Pancreas (tissue), 10 donors: ENCODE data around the gene GREB1L. TPM values are rescaled to one million over a fixed set of nuclear protein-coding genes. Genes with fewer than 3 reads are reported as not detected.

Source experiments
- ATAC-seq, 4 donors: fragments of 200-7000 bp; cut with Tn5 transposase; one replicate each; pipeline versions ENCODE4 v1.8.0 to v1.9.1; 2020; ENCODE audit warnings: mild to moderate bottlenecking in 4 of 4, moderate library complexity in 4 of 4
- DNase-seq, 6 donors: peaks; one replicate each; pipeline ENCODE4 v3.0.0-alpha.2; 2020
- FAIRE-seq: peaks from 2 replicates; lab custom pipeline; 2012; peaks lifted over from hg19 to GRCh38; lab: Jason Lieb, UNC
- H3K27ac ChIP-seq, 4 donors: fragments of 200-600 bp; sonication (generic); 1 replicate in 3 of 4; 2 replicates in 1 of 4; pipeline versions ENCODE4 v1.5.0 to v1.8.0; 2020
- H3K27me3 ChIP-seq, 4 donors: fragments of 200-600 bp; one replicate each; pipeline ENCODE4 v1.8.0; 2021
- H3K36me3 ChIP-seq, 3 donors: fragments of 200-600 bp; sonication (generic) in 1 of 3; one replicate each; pipeline versions ENCODE4 v1.5.0 to v1.8.0; 2020 to 2021
- H3K4me1 ChIP-seq, 3 donors: fragments of 200-600 bp; one replicate each; pipeline ENCODE4 v1.8.0; 2021
- H3K4me3 ChIP-seq, 4 donors: fragments of 200-600 bp; sonication (generic) in 2 of 4; one replicate each; pipeline versions ENCODE4 v1.5.0 to v1.8.0; 2020 to 2021
- H3K9me3 ChIP-seq, 4 donors: fragments of 200-600 bp; one replicate each; pipeline ENCODE4 v1.8.0; 2021
- CTCF ChIP-seq, 4 donors: fragments of 200-600 bp; sonication (generic) in 3 of 4; IDR thresholded peaks; one replicate each; pipeline versions ENCODE4 v1.5.0 to v1.8.0; 2021; ENCODE audit warnings: antibody characterized with exemption in 4 of 4
- WGBS, 2 donors: extraction: QIAGEN DNeasy Blood & Tissue Kit; methylation state at CpG; one replicate each; pipeline ENCODE4 v1.1.7; 2013; 5-methylcytosine and 5-hydroxymethylcytosine counted together
- intact Hi-C, 3 donors: fragments of 100-400 bp; cut with DNase I; formaldehyde crosslinking; loops; one replicate each; pipeline versions ENCODE4 v1.11.1 to v1.14.2; 2022
- polyA plus RNA-seq, 2 donors: library from polyadenylated mRNA; stranded (reverse); fragments of 200-250 nt; gene quantifications; one replicate each; pipeline ENCODE4 v1.2.3, GENCODE V29; 2013
- total RNA-seq, 6 donors: library from RNA; stranded (reverse); fragmentation: NEBNext Ultra II Directional in 4 of 6; extraction: Animal tissue kit (Norgen Biotek cat#: 25700) in 4 of 6; gene quantifications; one replicate each; pipeline versions ENCODE4 v1.2.1 to v1.2.4, GENCODE V29; 2021 to 2023
- donor health status: healthy with polysubstance abuse.
- donor health status: DM: no; HTN: no; CAD: no; lungs with moderate emphysema.
- donor health status: DM: no; HTN: no; CAD: no.
- donor health status: control.
- donor health status: control.
- donor health status: Bipolar disorder and iron deficiency.
- donor health status: DM: yes; HTN: yes; CAD: no.
- donor health status: DM: no; HTN: no; CAD: no.
- donor health status: DM: no; HTN: no; CAD: no.
- donor health status: DM: yes; HTN: yes; CAD: no.

The GREB1L gene
- total and polyA plus RNA-seq, 8 donors, result 0.03 to 0.34 (median 0.19) TPM; not detected in 2

GRCh38 chr18:21513292-21513691 is 271.3 kb downstream of the GREB1L start:
- Histone ChIP-seq H3K27me3 (no peaks in the 10 kb centered on the region), H3K4me1 (no peaks in the 10 kb centered on the region), H3K9me3 (no peaks in the 10 kb centered on the region), H3K36me3 (no peaks in the 10 kb centered on the region), H3K4me3 (no peak overlapping the region), H3K27ac (no peak overlapping the region)
- no peak for ATAC-seq
- WGBS, 2 donors, result 91 to 98% methylated on average over 2 of the region's 2 CpGs
- no peak for TF ChIP-seq CTCF (IDR thresholded peaks at IDR 0.05)
- intact Hi-C loops, result loop anchor here in 1 of 3 donors (10.0 kb wide), 1 partner anchor 92 kb away; the partner anchor contains the start of gene ESCO1
- DNase-seq, result no peak
- FAIRE-seq, result no peak

GRCh38 chr18:21513741-21514140 is 271.7 kb downstream of the GREB1L start:
- intact Hi-C loops, result loop anchor here in 1 of 3 donors (10.0 kb wide), 1 partner anchor 91 kb away; the partner anchor contains the start of gene ESCO1
- DNase-seq (no peak), ATAC-seq (no peak), FAIRE-seq (no peak)
- Histone ChIP-seq H3K4me1 (no peaks in the 10 kb centered on the region), H3K36me3 (no peaks in the 10 kb centered on the region), H3K27me3 (no peaks in the 10 kb centered on the region), H3K4me3 (no peak overlapping the region), H3K9me3 (no peaks in the 10 kb centered on the region), H3K27ac (no peak overlapping the region)
- WGBS, 2 donors, result 87 to 92% methylated on average over 5 of the region's 5 CpGs
- TF ChIP-seq CTCF (IDR thresholded peaks at IDR 0.05), result no peak

- FAIRE-seq (no peak), ATAC-seq (no peak), DNase-seq (no peak)
- H3K9me3 ChIP-seq, result no peaks in the 10 kb centered on the region
- intact Hi-C loops, result no loop called here
- H3K4me1 ChIP-seq, result no peaks in the 10 kb centered on the region
- peaks cover 0 to 5% (median 0%) of the 10 kb centered on the region in 3 donors for H3K36me3 ChIP-seq
- WGBS, 2 donors, result 94 to 95% methylated on average over 6 of the region's 6 CpGs
- H3K27me3 ChIP-seq, result no peaks in the 10 kb centered on the region
- no peak for TF ChIP-seq CTCF (IDR thresholded peaks at IDR 0.05)
- no peak overlapping the region for H3K4me3 ChIP-seq
- no peak overlapping the region for H3K27ac ChIP-seq
These were observed 280.5 kb downstream of the GREB1L start for GRCh38 chr18:21522530-21522929.

- Histone ChIP-seq H3K36me3 (peaks cover 0 to 28% (median 0%) of the 10 kb centered on the region in 3 donors), H3K27me3 (no peaks in the 10 kb centered on the region), H3K9me3 (no peaks in the 10 kb centered on the region), H3K27ac (no peak overlapping the region), H3K4me1 (no peaks in the 10 kb centered on the region), H3K4me3 (no peak overlapping the region)
- intact Hi-C loops, result no loop called here
- 81 to 90% methylated on average over 2 of the region's 2 CpGs for WGBS, 2 donors
- ATAC-seq (no peak), DNase-seq (no peak), FAIRE-seq (no peak)
- no peak for TF ChIP-seq CTCF (IDR thresholded peaks at IDR 0.05)
These were observed 283.9 kb downstream of the GREB1L start for GRCh38 chr18:21525916-21526315.

GRCh38 chr18:21526463-21526862 is 284.4 kb downstream of the GREB1L start:
- Histone ChIP-seq H3K4me1 (no peaks in the 10 kb centered on the region), H3K4me3 (no peak overlapping the region), H3K27me3 (no peaks in the 10 kb centered on the region), H3K27ac (no peak overlapping the region), H3K36me3 (peaks cover 0 to 31% (median 0%) of the 10 kb centered on the region in 3 donors), H3K9me3 (no peaks in the 10 kb centered on the region)
- intact Hi-C loops, result no loop called here
- FAIRE-seq, result no peak
- 55 to 62% methylated on average over 2 of the region's 2 CpGs for WGBS, 2 donors
- ATAC-seq, result no peak
- no peak for TF ChIP-seq CTCF (IDR thresholded peaks at IDR 0.05)
- no peak for DNase-seq
